HT-29 (cell line): Measurements from ENCODE around the gene PCGF5. TPM values are rescaled to one million over a fixed set of nuclear protein-coding genes. Genes with fewer than 3 reads are reported as not detected.
"Not testable (repeated sequence)": the region's sequence is repeated elsewhere in the genome, so short reads cannot be mapped to it uniquely, and the experiment has no call there.

Experiments used
- DNase-seq: peaks from one replicate; pipeline ENCODE4 v3.0.0-alpha.2; 2015; ENCODE audit warnings: low spot score
- total RNA-seq: library from RNA; depleted of rRNA; stranded (reverse); fragments of >200 nt; shearing (Covaris generic); gene quantifications from 2 replicates; pipeline ENCODE4 v1.2.3, GENCODE V29; 2014

The PCGF5 gene
- total RNA-seq, 1 experiment from 2014 or later, result 5.4 TPM

GRCh38 chr10:91286572-91286971 is 66.1 kb downstream of the PCGF5 start:
- DNase-seq, result no peak

- DNase-seq, result no peak
Measured at GRCh38 chr10:91287276-91287675, 66.8 kb downstream of the PCGF5 start.

- no peak for DNase-seq
Measured at GRCh38 chr10:91287912-91288311, 67.4 kb downstream of the PCGF5 start.

- DNase-seq, result no peak
Measured at GRCh38 chr10:91289305-91289704, 68.8 kb downstream of the PCGF5 start.

- no peak for DNase-seq
Measured at GRCh38 chr10:91290607-91291006, 70.1 kb downstream of the PCGF5 start.

GRCh38 chr10:91294134-91294906 is 73.9 kb downstream of the PCGF5 start:
- no peak for DNase-seq

- DNase-seq, result no peak
Measured at GRCh38 chr10:91295346-91295745, 74.9 kb downstream of the PCGF5 start.

GRCh38 chr10:91296471-91296870 is 76.0 kb downstream of the PCGF5 start:
- DNase-seq, result peak; percentile 55

- DNase-seq, result peak; percentile 81
Measured at GRCh38 chr10:91298224-91298871, 77.9 kb downstream of the PCGF5 start.

- DNase-seq, result no peak
Measured at GRCh38 chr10:91299999-91300575, 79.6 kb downstream of the PCGF5 start.

GRCh38 chr10:91302946-91303345 is 82.5 kb downstream of the PCGF5 start:
- not testable (repeated sequence) for DNase-seq

GRCh38 chr10:91305979-91306378 is 85.5 kb downstream of the PCGF5 start:
- DNase-seq, result not testable (repeated sequence)

GRCh38 chr10:91307489-91307888 is 87.0 kb downstream of the PCGF5 start:
- no peak for DNase-seq

GRCh38 chr10:91309711-91310110 is 89.2 kb downstream of the PCGF5 start:
- no peak for DNase-seq

GRCh38 chr10:91311601-91312381 is 91.3 kb downstream of the PCGF5 start:
- no peak for DNase-seq

GRCh38 chr10:91312382-91312733 is 91.9 kb downstream of the PCGF5 start:
- DNase-seq, result no peak

GRCh38 chr10:91313796-91314485 is 93.5 kb downstream of the PCGF5 start:
- no peak for DNase-seq

- no peak for DNase-seq
Measured at GRCh38 chr10:91316486-91316885, 96.0 kb downstream of the PCGF5 start.

- no peak for DNase-seq
Measured at GRCh38 chr10:91317541-91317940, 97.1 kb downstream of the PCGF5 start.

- DNase-seq, result no peak
Measured at GRCh38 chr10:91319336-91319735, 98.9 kb downstream of the PCGF5 start.

GRCh38 chr10:91323293-91323905 is 102.9 kb downstream of the PCGF5 start:
- not testable (repeated sequence) for DNase-seq
